Cardiac fibroblast (primary cell): ENCODE measurements around the gene BAD.
"Not testable (repeated sequence)": the region's sequence is repeated elsewhere in the genome, so short reads cannot be mapped to it uniquely, and the experiment has no call there.

Source experiments
- DNase-seq, 2 donors: peaks; one replicate each; pipeline versions ENCODE4 v3.0.0 to v3.0.0-alpha.2; 2010; ENCODE audit warnings: low read depth in 2 of 2
- H3K4me3 ChIP-seq, 2 donors: replicated peaks in 1 of 2; 1 replicate in 1 of 2; 2 replicates in 1 of 2; pipeline ENCODE4 v1.5.1; 2011; ENCODE audit warnings: low read depth in 2 of 2, low read length in 2 of 2, mild to moderate bottlenecking in 2 of 2, moderate library complexity in 1 of 2
- TF ChIP-seq, protein P1 (sequence below): IDR thresholded peaks from one replicate; pipeline ENCODE4 v1.5.1; 2011; ENCODE audit warnings: low read depth, mild to moderate bottlenecking, low read length, inconsistent platforms

The BAD gene

DNA sequence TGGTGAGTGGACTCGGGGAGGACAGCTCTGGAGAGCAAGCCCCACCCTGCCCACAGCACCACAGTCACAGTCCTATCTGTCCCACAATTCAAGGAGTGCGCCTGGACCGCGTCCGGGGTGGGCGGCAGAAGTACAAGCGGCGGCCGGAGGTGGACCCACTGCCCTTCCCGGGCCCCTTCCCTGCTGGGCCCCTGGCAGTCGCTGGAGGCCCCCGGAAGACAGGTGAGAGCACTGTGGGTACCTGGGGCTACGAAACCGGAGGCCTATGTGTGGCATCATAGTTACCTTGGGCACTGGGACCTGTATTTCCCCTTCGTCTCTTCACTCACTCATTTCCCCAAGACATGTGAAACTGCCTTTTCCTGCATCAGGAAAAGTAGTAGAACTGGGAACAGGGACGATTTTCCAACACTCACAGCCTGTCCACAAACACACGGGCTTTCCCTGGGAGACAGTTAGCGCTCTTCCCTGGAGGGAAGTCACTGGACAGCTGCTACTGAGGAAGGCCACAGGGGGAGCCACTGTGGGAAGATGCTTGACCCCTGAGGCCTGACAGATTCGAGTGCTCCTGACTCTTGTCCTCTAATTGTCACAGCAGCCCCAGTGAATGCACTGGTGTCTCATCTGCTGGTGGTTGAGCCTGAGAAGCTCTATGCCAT is 29.8 kb upstream of the BAD start:
- TF ChIP-seq, protein P1, sequence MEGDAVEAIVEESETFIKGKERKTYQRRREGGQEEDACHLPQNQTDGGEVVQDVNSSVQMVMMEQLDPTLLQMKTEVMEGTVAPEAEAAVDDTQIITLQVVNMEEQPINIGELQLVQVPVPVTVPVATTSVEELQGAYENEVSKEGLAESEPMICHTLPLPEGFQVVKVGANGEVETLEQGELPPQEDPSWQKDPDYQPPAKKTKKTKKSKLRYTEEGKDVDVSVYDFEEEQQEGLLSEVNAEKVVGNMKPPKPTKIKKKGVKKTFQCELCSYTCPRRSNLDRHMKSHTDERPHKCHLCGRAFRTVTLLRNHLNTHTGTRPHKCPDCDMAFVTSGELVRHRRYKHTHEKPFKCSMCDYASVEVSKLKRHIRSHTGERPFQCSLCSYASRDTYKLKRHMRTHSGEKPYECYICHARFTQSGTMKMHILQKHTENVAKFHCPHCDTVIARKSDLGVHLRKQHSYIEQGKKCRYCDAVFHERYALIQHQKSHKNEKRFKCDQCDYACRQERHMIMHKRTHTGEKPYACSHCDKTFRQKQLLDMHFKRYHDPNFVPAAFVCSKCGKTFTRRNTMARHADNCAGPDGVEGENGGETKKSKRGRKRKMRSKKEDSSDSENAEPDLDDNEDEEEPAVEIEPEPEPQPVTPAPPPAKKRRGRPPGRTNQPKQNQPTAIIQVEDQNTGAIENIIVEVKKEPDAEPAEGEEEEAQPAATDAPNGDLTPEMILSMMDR, result peak; percentile 42
- peak overlapping the region in 1 of 2 donors; percentile 28 for H3K4me3 ChIP-seq
- DNase-seq, result no peak

DNA sequence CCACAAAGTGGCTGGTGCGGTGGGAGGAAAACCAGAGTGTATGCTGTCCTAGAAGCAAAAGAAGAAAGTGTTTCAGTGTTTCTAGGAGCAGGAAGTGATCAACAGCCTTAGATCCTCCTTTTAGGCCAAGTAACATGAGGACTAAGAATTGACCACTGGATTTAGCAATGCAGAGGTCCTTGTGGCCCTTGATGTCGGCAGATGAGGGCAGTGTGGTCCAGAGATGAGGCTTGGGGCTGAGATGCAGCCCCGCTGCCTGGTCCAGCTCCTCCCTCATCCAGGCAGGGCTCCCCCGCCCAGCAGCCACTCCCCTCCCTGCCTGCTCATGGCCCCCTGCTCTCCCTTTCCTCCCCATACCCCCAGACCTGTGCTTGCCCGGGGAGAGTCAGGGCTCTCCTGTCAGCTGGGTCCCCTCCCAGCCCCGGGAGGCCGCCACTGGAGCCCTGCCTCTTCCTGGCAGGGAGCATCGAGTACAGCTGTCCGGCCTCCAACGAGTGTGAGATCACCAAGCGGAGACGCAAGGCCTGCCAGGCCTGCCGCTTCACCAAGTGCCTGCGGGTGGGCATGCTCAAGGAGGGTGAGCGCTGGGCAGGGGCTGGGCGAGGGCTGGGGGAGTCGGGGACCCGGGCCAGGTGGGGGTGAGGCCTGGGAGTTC is 29.2 kb upstream of the BAD start:
- DNase-seq, result peak; percentile 50 to 60
- TF ChIP-seq, protein P1, result no peak
- peak overlapping the region in 1 of 2 donors; percentile 28 for H3K4me3 ChIP-seq

DNA sequence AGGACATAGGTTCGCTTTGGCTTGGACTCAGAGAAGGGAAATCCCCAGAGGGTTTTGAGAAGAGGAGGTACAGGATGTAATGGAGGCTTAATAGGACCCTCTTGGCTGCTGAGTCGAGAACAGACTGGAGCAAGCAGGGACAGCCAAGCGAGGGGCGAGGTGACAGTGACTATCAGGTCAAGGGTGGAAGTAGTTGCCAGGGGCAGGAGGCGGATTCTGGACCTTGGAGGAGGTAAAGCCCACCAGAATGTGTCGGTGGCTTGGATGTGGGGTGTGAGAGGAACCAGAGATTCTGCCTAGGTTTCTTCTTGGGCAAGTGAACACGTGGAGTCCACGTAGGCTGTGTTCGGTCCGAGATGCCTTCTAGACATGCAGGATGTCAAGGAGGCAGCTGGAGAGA is 28.5 kb upstream of the BAD start:
- no peak overlapping the region for H3K4me3 ChIP-seq
- DNase-seq, result no peak
- TF ChIP-seq, protein P1, result no peak

DNA sequence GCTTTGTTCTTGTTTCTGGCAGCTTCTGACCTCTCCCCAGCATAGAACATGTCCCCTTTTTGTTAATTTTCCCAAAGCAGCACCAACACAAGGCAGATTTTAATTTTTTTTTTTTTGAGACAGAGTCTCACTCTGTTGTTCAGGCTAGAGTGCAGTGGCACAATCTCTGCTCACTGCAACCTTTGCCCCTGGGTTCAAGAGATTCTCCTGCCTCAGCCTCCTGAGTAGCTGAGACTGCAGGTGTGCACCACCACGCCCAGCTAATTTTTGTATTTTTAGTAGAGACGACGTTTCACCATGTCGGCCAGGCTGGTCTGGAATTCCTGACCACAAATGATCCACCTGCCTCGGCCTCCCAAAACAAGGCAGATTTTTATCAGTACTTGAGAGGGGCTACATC is 23.3 kb upstream of the BAD start:
- not testable (repeated sequence) for H3K4me3 ChIP-seq, DNase-seq

DNA sequence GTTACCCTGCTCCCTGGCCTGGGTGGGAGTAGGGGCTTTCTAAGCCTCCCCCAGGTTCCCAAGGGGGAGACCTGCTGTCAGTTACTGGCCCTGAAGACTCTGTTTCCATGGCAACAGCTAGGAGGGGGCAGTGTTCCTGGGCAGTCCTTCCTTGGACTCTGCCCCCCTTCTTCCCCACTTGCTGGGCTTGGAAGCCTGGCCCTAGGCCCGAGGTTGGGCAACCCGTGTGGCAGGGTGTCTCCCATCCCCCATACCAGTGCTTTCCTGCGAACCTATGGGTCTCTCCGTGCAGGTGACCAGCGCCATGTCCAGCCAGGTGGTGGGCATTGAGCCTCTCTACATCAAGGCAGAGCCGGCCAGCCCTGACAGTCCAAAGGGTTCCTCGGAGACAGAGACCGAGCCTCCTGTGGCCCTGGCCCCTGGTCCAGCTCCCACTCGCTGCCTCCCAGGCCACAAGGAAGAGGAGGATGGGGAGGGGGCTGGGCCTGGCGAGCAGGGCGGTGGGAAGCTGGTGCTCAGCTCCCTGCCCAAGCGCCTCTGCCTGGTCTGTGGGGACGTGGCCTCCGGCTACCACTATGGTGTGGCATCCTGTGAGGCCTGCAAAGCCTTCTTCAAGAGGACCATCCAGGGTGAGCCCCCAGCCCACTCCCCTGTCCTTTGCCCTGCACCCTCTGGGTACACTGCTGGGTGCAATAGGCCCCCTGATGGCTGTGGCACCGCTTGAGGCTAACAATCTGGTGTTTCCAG is 22.6 kb upstream of the BAD start:
- TF ChIP-seq, protein P1, result no peak
- H3K4me3 ChIP-seq, result peak overlapping the region in 1 of 2 donors; percentile 71

DNA sequence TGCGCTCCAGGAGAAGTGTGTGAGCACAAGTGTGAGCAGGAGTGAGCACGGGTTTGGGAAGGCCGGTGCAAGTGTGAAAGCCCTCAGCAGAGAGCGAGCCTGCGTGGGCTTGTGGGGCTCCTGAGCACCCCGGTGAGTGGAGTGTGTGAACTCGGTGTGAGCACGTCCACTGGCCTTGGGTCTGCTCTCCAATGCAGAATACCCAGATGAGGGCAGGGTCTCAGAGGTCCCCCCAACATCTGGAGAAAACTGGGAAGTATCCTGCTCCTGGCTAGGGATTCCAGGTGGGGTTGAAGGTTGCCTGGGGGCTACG is 22.1 kb upstream of the BAD start:
- peak overlapping the region; percentile 71 to 84 for H3K4me3 ChIP-seq

More for the DNA sequence above, 22.6 kb upstream of the BAD start:
- peak in 1 of 2 donors; percentile 64 for DNase-seq

More for the DNA sequence above, 22.1 kb upstream of the BAD start:
- no peak for DNase-seq
- TF ChIP-seq, protein P1, result no peak
